ENCODE measurements around the gene RNF166.

RNF166 gene

GRCh38 chr16:88647178-88648070, 58.8 kb downstream of the RNF166 start:
- DNase-seq (ENCODE audit: low read depth), result no peak
- in situ Hi-C loops (cut with HindIII; ENCODE audit: low sequenced_read_pairs), result no loop called here
- no peak for TF ChIP-seq CTCF (IDR thresholded peaks at IDR 0.05; ENCODE audit: low read depth, low read length, missing control alignments)
- H3K4me3 ChIP-seq (ENCODE audit: low read depth, low read length), result no peak overlapping the region
